GM19043 (cell line): ENCODE data around the gene OR10H1.
"Not testable (repeated sequence)": the region's sequence is repeated elsewhere in the genome, so short reads cannot be mapped to it uniquely, and the experiment has no call there.

ENCODE experiments used
- ATAC-seq: cut with Tn5 transposase; IDR thresholded peaks from one replicate; pipeline ENCODE4 v1.9.1; 2021; ENCODE audit warnings: low read depth; ENCODE audit not compliant: unreplicated experiment

Gene OR10H1

GRCh38 chr19:15815306-15815705 lies at the start of gene OR10H1:
OR10H1 (minus strand) TSS chr19:15815664; CDS start chr19:15808037, 7,627 bp downstream.
- no peak for ATAC-seq

GRCh38 chr19:15864824-15865223 lies 49.4 kb upstream of the OR10H1 start:
- ATAC-seq = no peak

- ATAC-seq = no peak
Measured at GRCh38 chr19:15863272-15863671, 47.8 kb upstream of the OR10H1 start.

- ATAC-seq = no peak
Measured at GRCh38 chr19:15862444-15862843, 47.0 kb upstream of the OR10H1 start.

GRCh38 chr19:15860522-15860921 lies 45.1 kb upstream of the OR10H1 start:
- no peak for ATAC-seq

GRCh38 chr19:15859187-15859586 lies 43.7 kb upstream of the OR10H1 start:
- no peak for ATAC-seq

GRCh38 chr19:15850385-15850784 lies 34.9 kb upstream of the OR10H1 start:
- no peak for ATAC-seq

- no peak for ATAC-seq
Measured at GRCh38 chr19:15846923-15847322, 31.5 kb upstream of the OR10H1 start.

- not testable (repeated sequence) for ATAC-seq
Measured at GRCh38 chr19:15843894-15844222, 28.4 kb upstream of the OR10H1 start.

- ATAC-seq = no peak
Measured at GRCh38 chr19:15843203-15843893, 27.9 kb upstream of the OR10H1 start.

GRCh38 chr19:15841875-15842569 lies 26.6 kb upstream of the OR10H1 start:
- no peak for ATAC-seq

GRCh38 chr19:15840833-15841232 lies 25.4 kb upstream of the OR10H1 start:
- ATAC-seq = no peak

GRCh38 chr19:15839888-15840287 lies 24.4 kb upstream of the OR10H1 start:
- not testable (repeated sequence) for ATAC-seq

GRCh38 chr19:15838351-15838750 lies 22.9 kb upstream of the OR10H1 start:
- no peak for ATAC-seq

- ATAC-seq = no peak
Measured at GRCh38 chr19:15837221-15837731, 21.8 kb upstream of the OR10H1 start.

GRCh38 chr19:15836330-15837220 lies 21.1 kb upstream of the OR10H1 start:
- peak; percentile 94 for ATAC-seq

- not testable (repeated sequence) for ATAC-seq
Measured at GRCh38 chr19:15835565-15836329, 20.3 kb upstream of the OR10H1 start.

- not testable (repeated sequence) for ATAC-seq
Measured at GRCh38 chr19:15834232-15834631, 18.8 kb upstream of the OR10H1 start.

- ATAC-seq = no peak
Measured at GRCh38 chr19:15831626-15832025, 16.2 kb upstream of the OR10H1 start.

- ATAC-seq = no peak
Measured at GRCh38 chr19:15829786-15830185, 14.3 kb upstream of the OR10H1 start.
